A549 (cell line): ENCODE measurements around the gene IL1RAP. TPM values are rescaled to one million over a fixed set of nuclear protein-coding genes. Genes with fewer than 3 reads are reported as not detected.

Experiments
- ATAC-seq, 2 experiments: fragments of 200-7000 bp in 1 of 2; fragments of >200 bp in 1 of 2; cut with Nextera tagmentation in 1 of 2; cut with Tn5 transposase in 1 of 2; 3 replicates each; pipeline versions ENCODE4 v1.8.0 to v1.9.1; 2018 to 2020; ENCODE audit warnings: mild to moderate bottlenecking in 1 of 2, moderate library complexity in 1 of 2
- CTCF ChIA-PET: fragments of 300-600 bp; sonication (Branson Sonifier 250); formaldehyde crosslinking; extraction: SDS; loops from one replicate; lab custom pipeline; 2021; ENCODE audit warnings: antibody characterized with exemption, inconsistent platforms; lab: Yijun Ruan, JAX
- POLR2A ChIA-PET: fragments of 350-600 bp; formaldehyde crosslinking; extraction: SDS; loops from one replicate; lab custom pipeline; 2021; ENCODE audit warnings: antibody characterized with exemption, inconsistent platforms; lab: Yijun Ruan, JAX
- DNase-seq, 2 experiments: peaks; one replicate each; pipeline versions ENCODE4 v3.0.0 to v3.0.0-alpha.2; 2011 to 2016; ENCODE audit warnings: low read depth in 1 of 2, low spot score in 1 of 2
- FAIRE-seq: peaks from 2 replicates; lab custom pipeline; 2011; peaks lifted over from hg19 to GRCh38; lab: Jason Lieb, UNC
- H3K27ac ChIP-seq, 2 experiments: fragments of >200 bp; sonication (Bioruptor Twin); formaldehyde crosslinking; 3 replicates each; pipeline ENCODE4 v1.5.1; 2016 to 2017
- H3K4me1 ChIP-seq: fragments of >200 bp; sonication (Bioruptor Twin); formaldehyde crosslinking; 3 replicates; pipeline ENCODE4 v1.6.1; 2016
- H3K4me2 ChIP-seq: fragments of >200 bp; sonication (Bioruptor Twin); formaldehyde crosslinking; 3 replicates; pipeline ENCODE4 v1.6.1; 2016
- H3K4me3 ChIP-seq: fragments of >200 bp; sonication (Bioruptor Twin); formaldehyde crosslinking; 3 replicates; pipeline ENCODE4 v1.5.1; 2016
- H3K9me3 ChIP-seq: fragments of >200 bp; sonication (Bioruptor Twin); formaldehyde crosslinking; 3 replicates; pipeline ENCODE4 v1.6.1; 2016
- CBX2 ChIP-seq: fragments of 200-600 bp; sonication (generic); IDR thresholded peaks from 2 replicates; pipeline ENCODE4 v1.6.1; 2016; ENCODE audit warnings: low read depth, mild to moderate bottlenecking, borderline replicate concordance
- CBX8 ChIP-seq: fragments of 200-600 bp; sonication (generic); IDR thresholded peaks from 2 replicates; pipeline ENCODE4 v1.6.1; 2016
- CHD4 ChIP-seq: fragments of 200-600 bp; sonication (generic); IDR thresholded peaks from 2 replicates; pipeline ENCODE4 v1.6.1; 2016; ENCODE audit warnings: antibody characterized with exemption, mild to moderate bottlenecking, borderline replicate concordance
- E2F6 ChIP-seq: IDR thresholded peaks from 2 replicates; pipeline ENCODE4 v1.6.1; 2012; ENCODE audit warnings: low read depth, borderline replicate concordance
- ESRRA ChIP-seq: fragments of 150-350 bp; IDR thresholded peaks from 2 replicates; pipeline ENCODE4 v1.6.1; 2014; ENCODE audit warnings: mild to moderate bottlenecking, low read length, borderline replicate concordance
- FOSL2 ChIP-seq, 2 experiments: fragments of 450-650 bp in 1 of 2; fragments of >200 bp in 1 of 2; sonication (Bioruptor Twin) in 1 of 2; formaldehyde crosslinking; IDR thresholded peaks; 2 replicates each; pipeline versions ENCODE4 v1.5.0 to v1.6.1; 2016 to 2020; ENCODE audit warnings: mild to moderate bottlenecking in 1 of 2, moderate library complexity in 1 of 2
- FOXS1 ChIP-seq: fragments of 250-450 bp; sonication (Bioruptor Pico); IDR thresholded peaks from 2 replicates; pipeline ENCODE4 v1.5.0; 2020; ENCODE audit warnings: mild to moderate bottlenecking, moderate library complexity
- GATA3 ChIP-seq: IDR thresholded peaks from 2 replicates; pipeline ENCODE4 v1.6.1; 2012; ENCODE audit warnings: borderline replicate concordance
- HOXB13 ChIP-seq: fragments of 250-450 bp; sonication (Bioruptor Pico); IDR thresholded peaks from 2 replicates; pipeline ENCODE4 v1.5.0; 2020; ENCODE audit warnings: low read depth, mild to moderate bottlenecking, moderate library complexity
- HOXB5 ChIP-seq: fragments of 250-450 bp; sonication (Bioruptor Pico); IDR thresholded peaks from 2 replicates; pipeline ENCODE4 v1.5.0; 2020; ENCODE audit warnings: mild to moderate bottlenecking, moderate library complexity
- KDM5A ChIP-seq: fragments of 200-600 bp; sonication (generic); IDR thresholded peaks from 2 replicates; pipeline ENCODE4 v1.6.1; 2016; ENCODE audit warnings: antibody characterized with exemption, mild to moderate bottlenecking
- MAFK ChIP-seq: fragments of 450-650 bp; IDR thresholded peaks from 2 replicates; pipeline ENCODE4 v1.6.1; 2014; ENCODE audit not compliant: partially characterized antibody
- MAZ ChIP-seq: fragments of 150-350 bp; IDR thresholded peaks from 2 replicates; pipeline ENCODE4 v1.6.1; 2014; ENCODE audit warnings: antibody characterized with exemption, low read depth, low read length, borderline replicate concordance
- NPAS2 ChIP-seq: fragments of 250-450 bp; sonication (Bioruptor Pico); IDR thresholded peaks from 2 replicates; pipeline ENCODE4 v1.8.0; 2022; ENCODE audit warnings: mild to moderate bottlenecking, moderate library complexity, borderline replicate concordance
- POLR2AphosphoS2 ChIP-seq: conservative IDR thresholded peaks from 2 replicates; pipeline ENCODE4 v1.6.1; 2012; ENCODE audit warnings: low read length, improper control_type of control experiment, inconsistent platforms
- SMC3 ChIP-seq: fragments of >200 bp; sonication (Bioruptor Twin); formaldehyde crosslinking; IDR thresholded peaks from 3 replicates; pipeline ENCODE4 v1.6.1; 2018; ENCODE audit warnings: inconsistent platforms
- TFCP2L1 ChIP-seq: fragments of 250-450 bp; sonication (Bioruptor Pico); IDR thresholded peaks from 2 replicates; pipeline ENCODE4 v1.5.0; 2021; ENCODE audit warnings: mild to moderate bottlenecking
- ZC3H11A ChIP-seq: fragments of 450-650 bp; IDR thresholded peaks from 2 replicates; pipeline ENCODE4 v1.6.1; 2014; ENCODE audit warnings: antibody characterized with exemption, mild to moderate bottlenecking
- ZFP36 ChIP-seq: fragments of 450-650 bp; IDR thresholded peaks from 2 replicates; pipeline ENCODE4 v1.6.1; 2014; ENCODE audit warnings: borderline replicate concordance; ENCODE audit not compliant: partially characterized antibody
- WGBS: methylation state at CpG from one replicate; pipeline ENCODE4 v1.1.6; 2017; ENCODE audit errors: missing lambda C conversion rate; 5-methylcytosine and 5-hydroxymethylcytosine counted together
- polyA plus RNA-seq, 4 experiments: library from polyadenylated mRNA; depleted of rRNA in 3 of 4; stranded (reverse); fragments of >200 nt; fragmentation: RNase III in 1 of 4; extraction: RNeasy Plus Mini Kit Qiagen cat#74134 plus additional on column Dnase treatment in 1 of 4; gene quantifications; 2 replicates in 3 of 4; 3 replicates in 1 of 4; pipeline ENCODE4 v1.2.3, GENCODE V29; 2011 to 2017
- TF ChIP-seq, protein P1 (sequence below): fragments of >200 bp; sonication (Bioruptor Twin); formaldehyde crosslinking; IDR thresholded peaks from 3 replicates; pipeline ENCODE4 v1.6.1; 2016
- TF ChIP-seq, protein P2 (sequence below): fragments of 250-450 bp; sonication (Bioruptor Pico); IDR thresholded peaks from 2 replicates; pipeline ENCODE4 v1.5.0; 2020; ENCODE audit warnings: low read depth, mild to moderate bottlenecking, moderate library complexity
- TF ChIP-seq, protein P3 (sequence below): fragments of 150-350 bp; IDR thresholded peaks from 2 replicates; pipeline ENCODE4 v1.6.1; 2014; ENCODE audit warnings: low read depth, mild to moderate bottlenecking, low read length

IL1RAP gene
- polyA plus RNA-seq, 2 of the 4 experiments (the other 2 are of a cell fraction), result 3.9 to 18.5 TPM

- TF ChIP-seq, protein P1, sequence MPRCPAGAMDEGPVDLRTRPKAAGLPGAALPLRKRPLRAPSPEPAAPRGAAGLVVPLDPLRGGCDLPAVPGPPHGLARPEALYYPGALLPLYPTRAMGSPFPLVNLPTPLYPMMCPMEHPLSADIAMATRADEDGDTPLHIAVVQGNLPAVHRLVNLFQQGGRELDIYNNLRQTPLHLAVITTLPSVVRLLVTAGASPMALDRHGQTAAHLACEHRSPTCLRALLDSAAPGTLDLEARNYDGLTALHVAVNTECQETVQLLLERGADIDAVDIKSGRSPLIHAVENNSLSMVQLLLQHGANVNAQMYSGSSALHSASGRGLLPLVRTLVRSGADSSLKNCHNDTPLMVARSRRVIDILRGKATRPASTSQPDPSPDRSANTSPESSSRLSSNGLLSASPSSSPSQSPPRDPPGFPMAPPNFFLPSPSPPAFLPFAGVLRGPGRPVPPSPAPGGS, result no peak
- TF ChIP-seq ESRRA (no peak), ZC3H11A (no peak)
- TF ChIP-seq, protein P2, sequence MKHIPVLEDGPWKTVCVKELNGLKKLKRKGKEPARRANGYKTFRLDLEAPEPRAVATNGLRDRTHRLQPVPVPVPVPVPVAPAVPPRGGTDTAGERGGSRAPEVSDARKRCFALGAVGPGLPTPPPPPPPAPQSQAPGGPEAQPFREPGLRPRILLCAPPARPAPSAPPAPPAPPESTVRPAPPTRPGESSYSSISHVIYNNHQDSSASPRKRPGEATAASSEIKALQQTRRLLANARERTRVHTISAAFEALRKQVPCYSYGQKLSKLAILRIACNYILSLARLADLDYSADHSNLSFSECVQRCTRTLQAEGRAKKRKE (CRISPR knock-in tag), result no peak
These were observed 29.0 kb downstream of the IL1RAP start (continued) for GRCh38 chr3:190542846-190543245.

GRCh38 chr3:190543671-190544070 lies 29.8 kb downstream of the IL1RAP start:
- WGBS, result 71% methylated on average over 4 of the region's 4 CpGs
- ChIA-PET POLR2A (no interaction called here), CTCF (no interaction called here)
- Histone ChIP-seq H3K27ac (no peak overlapping the region), H3K9me3 (no peaks in the 10 kb centered on the region), H3K4me2 (no peak overlapping the region), H3K4me3 (no peak overlapping the region), H3K4me1 (0 out of 3 replicates have a peak, but pooled peaks cover 4% of the 10 kb centered on the region)
- TF ChIP-seq, protein P3, sequence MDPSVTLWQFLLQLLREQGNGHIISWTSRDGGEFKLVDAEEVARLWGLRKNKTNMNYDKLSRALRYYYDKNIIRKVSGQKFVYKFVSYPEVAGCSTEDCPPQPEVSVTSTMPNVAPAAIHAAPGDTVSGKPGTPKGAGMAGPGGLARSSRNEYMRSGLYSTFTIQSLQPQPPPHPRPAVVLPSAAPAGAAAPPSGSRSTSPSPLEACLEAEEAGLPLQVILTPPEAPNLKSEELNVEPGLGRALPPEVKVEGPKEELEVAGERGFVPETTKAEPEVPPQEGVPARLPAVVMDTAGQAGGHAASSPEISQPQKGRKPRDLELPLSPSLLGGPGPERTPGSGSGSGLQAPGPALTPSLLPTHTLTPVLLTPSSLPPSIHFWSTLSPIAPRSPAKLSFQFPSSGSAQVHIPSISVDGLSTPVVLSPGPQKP, result no peak
- TF ChIP-seq E2F6, result no peak
- TF ChIP-seq, protein P1, result no peak
- no peak for TF ChIP-seq CBX2
- no peak for TF ChIP-seq GATA3
- no peak for TF ChIP-seq POLR2AphosphoS2
- no peak for TF ChIP-seq FOXS1 (CRISPR knock-in tag)
- no peak for TF ChIP-seq SMC3
- DNase-seq, result no peak
- no peak for FAIRE-seq
- ATAC-seq, result no peak

DNA sequence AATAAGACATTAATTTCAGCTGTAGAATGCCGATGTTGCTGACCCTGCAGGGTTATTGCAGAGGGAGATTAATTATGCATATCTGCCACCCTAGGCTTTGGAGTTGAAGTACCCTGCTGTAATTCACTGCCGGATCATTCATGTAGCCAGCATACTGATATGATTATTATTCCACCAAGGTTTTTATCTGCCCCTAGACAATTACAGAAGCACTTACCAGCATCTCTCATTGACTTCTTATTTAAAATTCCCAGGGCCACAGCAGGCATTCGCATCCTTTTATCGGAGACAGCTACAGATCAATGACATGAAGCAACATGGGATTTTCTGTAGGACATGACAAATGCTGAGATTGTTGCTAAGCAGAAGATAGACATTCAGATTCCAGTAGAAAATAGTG lies 31.3 kb downstream of the IL1RAP start:
- Histone ChIP-seq H3K4me2 (no peak overlapping the region), H3K27ac (no peak overlapping the region)
- DNase-seq (no peak), FAIRE-seq (no peak)
- WGBS, result 96% methylated on average over 4 of the region's 4 CpGs
- POLR2A ChIA-PET, result no interaction called here
- TF ChIP-seq FOSL2 (IDR thresholded peaks at IDR 0.05) (no peak), FOSL2 (CRISPR knock-in tag; IDR thresholded peaks at IDR 0.05) (no peak), CHD4 (no peak), TFCP2L1 (CRISPR knock-in tag) (no peak), KDM5A (no peak), HOXB5 (CRISPR knock-in tag) (no peak), HOXB13 (CRISPR knock-in tag) (no peak), ZFP36 (no peak), MAFK (no peak), GATA3 (no peak), CBX8 (no peak), MAZ (no peak), NPAS2 (no peak)
- TF ChIP-seq, protein P1, result no peak
- TF ChIP-seq, all 56 proteins: peak for 0
- Histone ChIP-seq H3K4me1 (0 out of 3 replicates have a peak, but pooled peaks cover 4% of the 10 kb centered on the region), H3K4me3 (no peak overlapping the region), H3K9me3 (no peaks in the 10 kb centered on the region)
- ATAC-seq, result no peak
- CTCF ChIA-PET, result no interaction called here
